HG03460 (cell line): Measurements from ENCODE around the gene USP13.
"Not testable (repeated sequence)": the region's sequence is repeated elsewhere in the genome, so short reads cannot be mapped to it uniquely, and the experiment has no call there.

ENCODE experiments used
- ATAC-seq: cut with Tn5 transposase; IDR thresholded peaks from one replicate; pipeline ENCODE4 v1.9.1; 2021; ENCODE audit not compliant: unreplicated experiment

The USP13 gene

GRCh38 chr3:179733797-179734196 is 81.0 kb downstream of the USP13 start:
- ATAC-seq: no peak

- no peak for ATAC-seq
Measured at GRCh38 chr3:179734497-179735281, 81.8 kb downstream of the USP13 start.

GRCh38 chr3:179735321-179735720 is 82.5 kb downstream of the USP13 start:
- no peak for ATAC-seq

- no peak for ATAC-seq
Measured at GRCh38 chr3:179738998-179739397, 86.2 kb downstream of the USP13 start.

- ATAC-seq: no peak
Measured at GRCh38 chr3:179739816-179740594, 87.2 kb downstream of the USP13 start.

GRCh38 chr3:179743913-179744312 is 91.1 kb downstream of the USP13 start:
- no peak for ATAC-seq

- ATAC-seq: no peak
Measured at GRCh38 chr3:179744667-179745066, 91.8 kb downstream of the USP13 start.

GRCh38 chr3:179745079-179745478 is 92.2 kb downstream of the USP13 start:
- no peak for ATAC-seq

- no peak for ATAC-seq
Measured at GRCh38 chr3:179745716-179746115, 92.9 kb downstream of the USP13 start.

GRCh38 chr3:179750720-179751328 is 98.0 kb downstream of the USP13 start:
- ATAC-seq: no peak

GRCh38 chr3:179760944-179761343 is 108.1 kb downstream of the USP13 start:
- no peak for ATAC-seq

- ATAC-seq: no peak
Measured at GRCh38 chr3:179765396-179765795, 112.6 kb downstream of the USP13 start.

GRCh38 chr3:179766416-179767133 is 113.7 kb downstream of the USP13 start:
- ATAC-seq: no peak

- no peak for ATAC-seq
Measured at GRCh38 chr3:179768080-179768479, 115.2 kb downstream of the USP13 start.

- ATAC-seq: no peak
Measured at GRCh38 chr3:179769411-179770247, 116.8 kb downstream of the USP13 start.

GRCh38 chr3:179771797-179772196 is 119.0 kb downstream of the USP13 start:
- no peak for ATAC-seq

GRCh38 chr3:179772297-179772696 is 119.5 kb downstream of the USP13 start:
- ATAC-seq: no peak

GRCh38 chr3:179775416-179776122 is 122.7 kb downstream of the USP13 start:
- no peak for ATAC-seq

- ATAC-seq: not testable (repeated sequence)
Measured at GRCh38 chr3:179782841-179783240, 130.0 kb downstream of the USP13 start.

- no peak for ATAC-seq
Measured at GRCh38 chr3:179788996-179789395, 136.2 kb downstream of the USP13 start.
